GM12878 (cell line): Measurements from ENCODE around the gene TDRD3. TPM values are rescaled to one million over a fixed set of nuclear protein-coding genes. Genes with fewer than 3 reads are reported as not detected.

Experiments
- ATAC-seq: fragments of 200-7000 bp; cut with Tn5 transposase; 3 replicates; pipeline ENCODE4 v1.9.1; 2020; ENCODE audit warnings: mild to moderate bottlenecking, moderate library complexity
- BruUV-seq: library from RNA; stranded (reverse); fragments of 400-500 nt; replicated peaks from 2 replicates; lab custom pipeline; 2021; lab: Mats Ljungman, UMichigan
- CTCF ChIA-PET: fragments of 300-600 bp; sonication (Branson Sonifier 250); formaldehyde crosslinking; extraction: SDS; loops from one replicate; lab custom pipeline; 2021; ENCODE audit warnings: inconsistent platforms; lab: Yijun Ruan, JAX
- POLR2A ChIA-PET: fragments of 350-600 bp; formaldehyde crosslinking; extraction: SDS; loops from one replicate; lab custom pipeline; 2021; ENCODE audit warnings: inconsistent platforms; lab: Charles Lee
- RAD21 ChIA-PET: fragments of 300-600 bp; sonication (Branson Sonifier 250); formaldehyde crosslinking; loops from one replicate; lab custom pipeline; 2023; ENCODE audit warnings: antibody characterized with exemption; ENCODE audit not compliant: unreplicated experiment; lab: Charles Lee
- SMC1A ChIA-PET: fragments of 300-600 bp; sonication (Branson Sonifier 250); formaldehyde crosslinking; loops from one replicate; lab custom pipeline; 2023; ENCODE audit not compliant: unreplicated experiment, uncharacterized antibody; lab: Charles Lee
- DNase-seq: peaks from one replicate; pipeline ENCODE4 v3.0.0-alpha.2; 2011; ENCODE audit warnings: low read depth, low spot score
- FAIRE-seq: peaks from 3 replicates; lab custom pipeline; 2011; peaks lifted over from hg19 to GRCh38; lab: Jason Lieb, UNC
- H2AFZ ChIP-seq: 2 replicates; pipeline ENCODE4 v1.6.0; 2011; ENCODE audit warnings: low read depth, low read length, control low read depth; ENCODE audit not compliant: control insufficient read depth
- H3K27ac ChIP-seq: 2 replicates; pipeline ENCODE4 v1.5.1; 2011; ENCODE audit warnings: control low read depth; ENCODE audit not compliant: control insufficient read depth, insufficient read depth
- H3K27me3 ChIP-seq, 2 experiments: replicated peaks in 1 of 2; 2 replicates each; pipeline versions ENCODE4 v1.6.0 to v1.6.1; 2011; ENCODE audit warnings: low read length in 1 of 2; ENCODE audit not compliant: control insufficient read depth in 2 of 2, insufficient read depth in 2 of 2
- H3K36me3 ChIP-seq, 2 experiments: 2 replicates each; pipeline ENCODE4 v1.5.1; 2011; ENCODE audit warnings: low read length in 1 of 2; ENCODE audit not compliant: control insufficient read depth in 2 of 2, insufficient read depth in 2 of 2
- H3K4me1 ChIP-seq: 2 replicates; pipeline ENCODE4 v1.6.1; 2011; ENCODE audit warnings: mild to moderate bottlenecking, low read length, moderate library complexity, mixed read lengths; ENCODE audit not compliant: control insufficient read depth, insufficient read depth
- H3K4me2 ChIP-seq: 2 replicates; pipeline ENCODE4 v1.6.0; 2011; ENCODE audit warnings: control low read depth; ENCODE audit not compliant: control insufficient read depth, insufficient read depth
- H3K4me3 ChIP-seq: fragments of 200-600 bp; sonication (generic); 2 replicates; pipeline ENCODE4 v1.5.1; 2016
- H3K79me2 ChIP-seq: 2 replicates; pipeline ENCODE4 v1.6.0; 2011; ENCODE audit warnings: low read length; ENCODE audit not compliant: control insufficient read depth, insufficient read depth
- H3K9ac ChIP-seq: 2 replicates; pipeline ENCODE4 v1.8.0; 2011; ENCODE audit warnings: low read length, control low read depth, mixed read lengths; ENCODE audit not compliant: control insufficient read depth, insufficient read depth
- H3K9me3 ChIP-seq: replicated peaks from 3 replicates; pipeline ENCODE4 v1.5.1; 2011; ENCODE audit warnings: mild to moderate bottlenecking, low read length; ENCODE audit not compliant: control insufficient read depth, insufficient read depth
- H4K20me1 ChIP-seq: 2 replicates; pipeline ENCODE4 v1.6.0; 2011; ENCODE audit not compliant: control insufficient read depth, insufficient read depth
- HDAC2 ChIP-seq: fragments of 200-600 bp; sonication (generic); IDR thresholded peaks from 2 replicates; pipeline ENCODE4 v1.6.1; 2017
- MTA2 ChIP-seq: fragments of 450-650 bp; IDR thresholded peaks from 2 replicates; pipeline ENCODE4 v1.6.1; 2016; ENCODE audit warnings: low read depth, mild to moderate bottlenecking, moderate library complexity
- POLR2AphosphoS2 ChIP-seq: IDR thresholded peaks from 2 replicates; pipeline ENCODE4 v1.6.1; 2011; ENCODE audit warnings: low read depth, mild to moderate bottlenecking, low read length, improper control_type of control experiment, moderate library complexity
- SKIL ChIP-seq: fragments of 450-650 bp; IDR thresholded peaks from 2 replicates; pipeline ENCODE4 v1.6.1; 2017; ENCODE audit warnings: mild to moderate bottlenecking, low read depth, inconsistent platforms; ENCODE audit not compliant: poor library complexity, severe bottlenecking
- SP1 ChIP-seq: IDR thresholded peaks from one replicate; pipeline ENCODE4 v1.6.1; 2011; ENCODE audit warnings: low read depth, low read length
- TBL1XR1 ChIP-seq: IDR thresholded peaks from 2 replicates; pipeline ENCODE4 v1.6.1; 2012; ENCODE audit warnings: low read depth, low read length, improper control_type of control experiment
- ZBTB33 ChIP-seq: fragments of 450-650 bp; IDR thresholded peaks from 2 replicates; pipeline ENCODE4 v1.6.1; 2017; ENCODE audit warnings: mild to moderate bottlenecking
- ZNF592 ChIP-seq: fragments of 450-650 bp; IDR thresholded peaks from 2 replicates; pipeline ENCODE4 v1.6.1; 2017; ENCODE audit warnings: mild to moderate bottlenecking, moderate library complexity
- WGBS: methylation state at CpG from one replicate; pipeline ENCODE4 v1.1.6; 2016; ENCODE audit warnings: low lambda C conversion rate; ENCODE audit not compliant: insufficient replicate concordance, insufficient coverage; ENCODE audit errors: missing lambda C conversion rate; 5-methylcytosine and 5-hydroxymethylcytosine counted together
- in situ Hi-C: fragments of 300-500 bp; cut with MboI; formaldehyde crosslinking; loops from 9 replicates; pipeline ENCODE4 v1.14.3; 2018; ENCODE audit warnings: mixed read lengths
- intact Hi-C: fragments of 100-400 bp; cut with micrococcal nuclease; formaldehyde crosslinking; loops from one replicate; pipeline ENCODE4 v1.14.2; 2022; ENCODE audit not compliant: unreplicated experiment
- polyA plus RNA-seq, 11 experiments: library from polyadenylated mRNA; depleted of rRNA in 4 of 11; unstranded in 6 of 11; stranded (reverse) in 5 of 11; fragments of >200 nt; fragmentation: Nextera tagmentation in 4 of 11; fragmentation: Illumina TruSeq in 1 of 11; extraction: Ambion mirVana in 4 of 11; extraction: Trizol in 1 of 11; gene quantifications; 1 replicate in 1 of 11; 2 replicates in 10 of 11; pipeline versions ENCODE4 v1.2.1 to v1.2.3, GENCODE V29; 2011 to 2016; ENCODE audit warnings: inconsistent platforms in 2 of 11, missing spikeins in 2 of 11, low read depth in 1 of 11
- total RNA-seq, 4 experiments: library from RNA; depleted of rRNA in 3 of 4; stranded (reverse); fragments of >200 nt in 3 of 4; fragmentation: Illumina TruSeq in 1 of 4; extraction: Trizol in 1 of 4; gene quantifications; 2 replicates each; pipeline versions ENCODE4 v1.2.1 to v1.2.3, GENCODE V29; 2013 to 2021

The TDRD3 gene
- total and polyA plus RNA-seq, 10 of the 15 experiments (the other 5 are each of a cell fraction or from before 2014, with no cell fraction given) = 8.4 to 27.9 (median 15.8) TPM

- no peak overlapping the region for H3K9ac ChIP-seq
- POLR2A ChIA-PET = no interaction called here
- intact Hi-C loops = no loop called here
- CTCF ChIA-PET = no interaction called here
- WGBS = 71% methylated on average over 3 of the region's 3 CpGs
- SMC1A ChIA-PET = interaction anchor here (1.3 kb wide), 1 partner anchor 14 kb away, joined by 3 read pairs; no protein-coding TSS in a partner anchor
- no peaks in the 10 kb centered on the region for H3K4me1 ChIP-seq
- no peaks in the 10 kb centered on the region for H4K20me1 ChIP-seq
- RAD21 ChIA-PET = no interaction called here
- FAIRE-seq = no peak
- no TSS peak for BruUV-seq
- no peak for DNase-seq
- in situ Hi-C loops = no loop called here
- no peak for TF ChIP-seq ZNF592
- TF ChIP-seq POLR2AphosphoS2 = no peak
- TF ChIP-seq ZBTB33 = no peak
- no peak for TF ChIP-seq SP1
- no peak for TF ChIP-seq TBL1XR1
- no peak for TF ChIP-seq HDAC2
- TF ChIP-seq SKIL = no peak
- TF ChIP-seq MTA2 = no peak
- no peak overlapping the region for H3K27ac ChIP-seq
- no peaks in the 10 kb centered on the region for H3K36me3 ChIP-seq
- H3K79me2 ChIP-seq = no peaks in the 10 kb centered on the region
- no peak overlapping the region for H3K4me3 ChIP-seq
- H3K9me3 ChIP-seq = no peaks in the 10 kb centered on the region
- no peaks in the 10 kb centered on the region for H3K27me3 ChIP-seq
- ATAC-seq = no peak
- no peak overlapping the region for H2AFZ ChIP-seq
- no peak overlapping the region for H3K4me2 ChIP-seq
Measured at GRCh38 chr13:60577761-60578160, 180.7 kb downstream of the TDRD3 start.
